GM21381 (cell line): ENCODE results near the gene NRG3.
"Not testable (repeated sequence)": the region's sequence is repeated elsewhere in the genome, so short reads cannot be mapped to it uniquely, and the experiment has no call there.

Source experiments
- ATAC-seq: cut with Tn5 transposase; IDR thresholded peaks from one replicate; pipeline ENCODE4 v1.9.1; 2021; ENCODE audit warnings: mild to moderate bottlenecking, moderate library complexity; ENCODE audit not compliant: unreplicated experiment

Gene NRG3

DNA sequence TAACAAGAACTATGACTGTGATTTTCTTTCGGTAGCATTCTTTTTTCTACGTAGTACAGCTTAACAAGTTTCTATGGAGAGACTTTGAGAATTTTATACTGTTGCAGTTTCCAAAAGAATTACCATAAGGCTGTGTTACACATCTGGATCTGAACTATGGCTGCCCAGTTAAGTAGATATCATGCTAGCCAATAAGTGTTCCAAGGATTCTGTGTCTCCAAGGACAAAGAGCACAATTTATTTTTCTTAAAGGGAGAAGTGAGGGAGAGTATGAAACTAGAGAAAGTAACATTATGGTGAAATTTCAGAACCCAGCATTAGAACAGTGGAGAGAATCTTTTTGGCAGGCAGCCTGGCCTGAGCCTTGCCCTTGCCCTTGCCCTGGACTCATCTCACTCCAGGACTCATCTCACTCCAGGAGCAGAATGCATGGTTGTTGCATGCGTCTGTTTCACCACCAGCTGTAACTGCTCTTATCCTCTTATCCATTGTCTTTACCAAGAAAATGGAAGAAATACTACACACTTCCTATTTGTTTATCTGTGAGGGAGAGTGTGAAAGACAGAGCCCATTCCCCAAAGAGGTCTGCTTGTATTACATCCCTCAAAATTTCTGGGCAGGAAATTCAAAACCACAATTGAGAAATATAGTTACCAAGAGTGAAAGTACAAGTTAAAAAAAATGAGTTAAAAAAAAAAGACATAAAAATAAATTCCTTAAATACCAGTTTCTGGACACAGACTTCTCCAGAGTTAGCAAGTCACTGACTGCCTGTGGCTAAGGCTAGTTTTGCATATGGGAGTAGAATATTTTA is 1067.5 kb downstream of the NRG3 start:
- ATAC-seq: no peak

DNA sequence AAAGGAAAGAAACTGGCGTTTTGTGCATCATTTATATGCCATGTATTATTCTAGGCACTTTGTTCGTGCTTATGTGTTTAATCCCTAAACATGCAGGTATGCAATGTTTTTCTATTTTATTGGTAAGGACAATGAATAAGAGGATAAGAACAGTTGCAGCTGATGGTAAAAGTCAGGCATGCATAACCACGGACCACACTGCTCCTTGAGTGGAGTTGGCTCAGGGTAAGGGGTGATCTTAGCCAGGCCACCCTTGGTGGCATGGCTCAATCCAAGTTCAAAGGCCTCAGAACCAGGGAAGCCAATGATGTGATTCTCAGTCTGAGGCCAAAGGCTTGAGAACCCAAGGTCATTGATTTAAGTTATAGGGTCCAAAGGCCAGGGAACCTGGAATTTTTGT is 1068.1 kb downstream of the NRG3 start:
- ATAC-seq: no peak

DNA sequence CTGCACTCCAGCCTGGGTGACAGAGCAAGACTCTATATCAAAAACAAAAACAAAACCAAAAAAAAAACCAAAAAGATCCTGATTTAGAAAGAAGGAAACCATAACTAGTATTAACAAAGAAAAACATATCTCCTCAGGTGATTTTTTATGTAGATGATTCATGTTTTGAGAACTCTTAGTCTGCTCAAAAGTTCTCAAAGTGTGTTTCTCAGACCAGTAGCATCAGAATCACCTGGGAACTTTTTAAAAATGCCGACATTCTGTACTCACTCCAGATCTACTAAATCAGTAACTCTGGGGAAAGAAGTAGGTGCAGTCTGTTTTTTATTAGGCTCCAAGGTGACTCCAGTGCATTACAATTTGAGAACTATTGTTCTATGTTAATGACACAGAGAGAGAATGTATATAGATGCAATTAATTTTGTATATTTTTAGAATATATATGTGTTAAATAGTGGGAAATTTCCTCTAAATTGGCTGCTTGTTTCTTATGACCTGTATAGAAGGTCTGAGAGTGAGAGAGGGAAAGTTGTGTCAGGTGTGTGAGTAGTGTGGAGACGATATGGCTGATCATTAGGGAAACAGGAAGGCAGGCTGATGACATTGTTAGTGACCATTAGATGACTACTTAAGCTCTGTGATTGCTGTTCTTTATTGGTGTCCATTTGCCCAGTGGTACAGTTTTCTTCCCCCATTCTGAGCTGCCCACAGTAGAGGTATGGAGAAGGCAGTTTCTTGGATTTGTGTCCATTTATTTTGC is 1075.0 kb downstream of the NRG3 start:
- ATAC-seq: no peak

DNA sequence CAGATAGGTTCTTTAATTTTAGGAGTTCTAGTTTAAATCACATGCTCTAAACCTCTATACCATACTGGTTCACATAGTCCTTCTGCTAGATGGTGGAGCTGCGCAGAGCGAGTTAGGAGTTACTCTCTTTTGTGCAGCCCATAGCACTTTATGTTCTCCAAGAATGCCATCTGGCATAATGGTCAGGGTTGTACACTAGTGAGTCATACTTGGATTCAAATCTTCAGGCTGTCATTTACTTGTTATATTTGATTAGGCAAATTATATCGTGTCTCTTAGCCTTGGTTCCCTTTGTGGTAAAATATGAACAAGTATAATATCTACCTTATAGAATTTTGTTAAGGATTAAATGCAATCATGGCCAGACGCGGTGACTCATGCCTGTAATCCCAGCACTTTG is 1078.3 kb downstream of the NRG3 start:
- ATAC-seq: no peak

DNA sequence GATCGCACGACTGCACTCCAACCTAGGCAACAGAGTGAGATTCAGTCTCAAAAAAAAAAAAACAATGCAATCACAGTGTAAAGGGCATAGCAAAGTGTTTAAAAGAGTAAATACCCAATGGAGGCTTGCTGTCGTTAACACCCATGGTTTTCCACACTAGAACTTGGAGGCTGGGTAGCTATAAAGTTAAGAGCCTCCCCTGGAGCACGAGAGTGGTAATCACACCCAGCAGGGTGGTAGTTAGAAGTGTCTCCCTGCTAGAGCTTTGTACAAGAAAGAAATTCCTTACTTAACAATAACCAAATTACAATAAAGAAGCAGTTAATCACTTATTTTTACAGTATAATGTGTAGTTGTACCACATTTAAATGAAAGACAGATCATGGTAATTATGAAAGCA is 1078.9 kb downstream of the NRG3 start:
- no peak for ATAC-seq

DNA sequence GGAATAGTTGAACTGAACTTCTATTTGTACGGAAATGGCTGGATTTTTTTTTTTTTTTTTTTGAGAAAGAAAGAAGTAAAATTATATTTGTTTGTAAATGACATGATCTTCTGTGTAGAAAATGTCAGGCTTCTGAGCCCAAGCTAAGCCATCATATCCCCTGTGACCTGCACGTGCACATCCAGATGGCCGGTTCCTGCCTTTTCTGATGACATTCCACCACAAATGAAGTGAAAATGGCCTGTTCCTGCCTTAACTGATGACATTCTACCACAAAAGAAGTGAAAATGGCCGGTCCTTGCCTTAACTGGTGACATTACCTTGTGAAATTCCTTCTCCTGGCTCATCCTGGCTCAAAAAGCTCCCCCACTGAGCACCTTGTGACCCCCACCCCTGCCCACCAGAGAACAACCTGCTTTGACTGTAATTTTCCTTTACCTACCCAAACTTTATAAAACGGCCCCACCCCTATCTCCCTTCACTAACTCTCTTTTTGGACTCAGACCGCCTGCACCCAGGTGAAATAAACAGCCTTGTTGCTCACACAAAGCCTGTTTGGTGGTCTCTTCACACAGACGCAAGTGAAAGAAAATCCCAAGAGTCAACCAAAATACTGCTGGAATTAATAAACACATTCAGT is 1085.5 kb downstream of the NRG3 start:
- ATAC-seq: not testable (repeated sequence)

DNA sequence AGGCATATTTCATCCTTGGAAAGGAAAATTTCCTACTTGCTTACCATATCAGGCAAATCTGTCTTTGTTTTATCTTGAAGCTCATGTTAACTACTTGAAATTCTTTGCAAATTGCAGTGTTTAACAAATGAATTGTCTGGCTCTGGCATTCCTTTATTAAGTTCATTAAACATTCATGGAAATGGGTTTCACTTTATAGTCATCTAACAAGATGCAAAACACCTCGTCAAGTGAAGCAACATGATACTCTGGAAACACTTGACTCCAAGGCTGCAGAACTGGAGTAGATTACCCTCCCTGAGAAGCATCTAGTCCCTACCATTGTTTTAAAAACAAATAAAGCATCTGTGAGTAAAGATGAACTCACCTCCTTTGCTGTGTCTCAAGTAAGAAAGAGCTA is 1086.9 kb downstream of the NRG3 start:
- no peak for ATAC-seq

DNA sequence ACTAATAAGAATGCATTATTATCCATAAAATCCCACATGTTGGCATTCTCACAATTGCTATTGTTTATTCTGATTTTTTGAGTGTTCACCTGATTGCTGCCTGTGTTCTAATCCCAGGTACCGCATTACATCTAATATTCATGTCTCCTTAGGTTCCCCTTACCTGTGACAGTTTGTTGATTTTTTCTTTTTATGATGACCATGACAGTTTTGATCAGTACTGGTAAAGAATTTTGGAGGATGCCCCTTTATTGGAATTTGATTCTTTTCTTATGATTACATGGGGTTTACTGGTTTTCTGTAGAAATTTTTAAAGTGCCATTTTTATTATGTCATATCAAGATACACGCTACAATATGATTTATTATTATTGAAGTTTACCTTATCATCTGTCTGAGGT is 1091.1 kb downstream of the NRG3 start:
- no peak for ATAC-seq

DNA sequence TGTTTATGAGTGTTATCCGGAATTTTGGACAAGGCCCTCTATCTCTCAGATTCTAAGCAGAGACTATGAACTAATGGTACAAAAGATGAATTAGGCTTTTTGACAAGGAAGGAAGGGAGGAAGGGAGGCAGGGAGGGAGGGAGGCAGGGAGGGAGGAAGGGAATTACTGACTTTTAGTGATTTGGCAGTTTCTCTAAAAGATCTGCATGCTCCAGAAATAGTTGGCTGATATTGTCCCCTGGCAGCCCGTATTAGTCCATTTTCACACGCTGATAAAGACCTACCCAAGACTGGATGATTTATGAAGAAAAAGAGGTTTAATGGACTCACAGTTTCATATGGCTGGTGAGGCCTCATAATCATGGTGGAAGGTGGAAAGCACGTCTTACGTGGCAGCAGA is 1093.5 kb downstream of the NRG3 start:
- ATAC-seq: no peak

DNA sequence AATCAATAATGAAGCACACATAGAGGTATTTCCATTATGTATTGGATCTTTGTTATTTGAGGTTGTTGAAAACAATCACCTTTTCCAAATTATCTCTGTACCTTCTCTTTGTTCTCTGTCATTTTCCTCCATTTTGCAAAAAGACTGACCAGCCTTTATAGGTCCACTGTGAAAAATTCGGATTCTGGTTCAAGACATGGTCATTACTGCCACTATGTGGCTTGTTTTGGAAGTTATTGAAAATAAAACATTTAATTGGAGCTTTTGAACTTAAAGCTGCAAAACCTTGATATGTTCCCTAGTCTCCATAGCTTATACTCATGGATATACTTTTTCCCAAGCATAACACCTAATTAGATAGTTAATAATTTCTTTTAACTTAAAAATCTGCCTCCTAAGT is 1094.4 kb downstream of the NRG3 start:
- no peak for ATAC-seq

DNA sequence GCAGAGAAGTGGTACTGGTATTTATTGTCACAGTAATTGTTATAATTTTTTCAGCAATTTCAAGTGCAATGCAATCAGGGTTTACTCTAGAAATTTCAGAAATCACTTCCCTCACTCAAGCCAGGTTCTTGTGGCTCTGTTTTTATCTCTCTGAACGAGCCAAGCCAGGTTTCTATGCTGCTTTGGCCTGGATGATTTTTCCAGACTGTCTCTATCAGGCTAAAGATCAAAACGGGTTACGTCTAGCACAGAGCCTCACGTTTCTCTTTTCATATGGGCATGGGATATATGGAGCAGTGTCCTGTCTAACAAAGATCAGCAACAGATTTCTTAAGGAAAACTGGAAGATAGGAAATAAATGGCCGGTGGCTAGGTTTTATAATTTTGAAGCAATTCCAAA is 1105.3 kb downstream of the NRG3 start:
- no peak for ATAC-seq

DNA sequence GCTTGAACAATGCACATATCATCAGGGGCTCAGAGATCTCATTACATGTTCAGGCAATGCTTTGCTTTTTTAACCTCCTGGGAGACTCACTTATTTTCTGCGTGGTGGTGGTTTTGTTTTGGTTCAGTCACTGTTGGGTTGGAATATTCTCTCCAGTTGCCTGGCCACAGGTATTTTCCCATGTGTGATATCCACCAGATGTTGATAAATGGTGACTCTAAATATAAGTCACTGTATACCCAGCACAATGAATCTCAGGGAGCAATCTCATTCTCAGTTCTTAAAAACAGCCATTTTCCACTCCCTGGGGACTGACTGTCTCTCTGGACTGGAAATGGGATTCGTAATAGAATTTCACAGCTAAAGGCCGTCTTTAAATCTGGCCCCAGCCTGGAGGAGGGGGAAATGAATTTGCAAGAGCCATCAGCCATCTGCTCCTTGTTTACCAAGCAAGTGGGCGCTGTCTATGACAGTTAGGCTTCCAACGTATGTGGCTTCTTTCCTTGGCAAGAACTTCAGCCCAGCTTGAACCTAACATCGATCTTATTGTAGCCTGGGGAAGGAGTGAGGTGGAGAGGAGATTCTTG is 1106.2 kb downstream of the NRG3 start:
- no peak for ATAC-seq

DNA sequence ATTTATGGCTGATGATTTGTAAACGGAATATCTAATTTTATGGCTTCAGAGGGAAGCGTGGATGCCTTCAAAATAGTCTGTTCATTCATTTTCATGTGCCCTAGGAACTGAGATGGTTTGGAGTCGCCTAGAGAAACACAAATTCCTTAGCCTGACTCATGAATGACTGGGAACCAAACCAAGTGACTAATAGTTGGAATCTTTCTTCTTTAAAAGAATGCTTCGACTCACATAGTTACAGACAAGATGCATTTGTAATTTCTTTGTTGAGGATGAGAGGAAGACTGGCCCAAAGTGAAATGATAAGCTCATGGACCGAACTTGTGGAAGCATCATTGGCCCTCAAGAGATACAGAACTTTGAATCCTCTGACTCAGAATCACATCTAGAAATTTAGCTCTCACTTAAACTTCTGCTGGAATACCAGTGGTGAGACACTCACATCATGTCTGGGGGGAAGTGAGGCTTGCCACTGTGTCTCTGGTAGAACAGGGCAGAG is 1107.2 kb downstream of the NRG3 start:
- ATAC-seq: no peak

DNA sequence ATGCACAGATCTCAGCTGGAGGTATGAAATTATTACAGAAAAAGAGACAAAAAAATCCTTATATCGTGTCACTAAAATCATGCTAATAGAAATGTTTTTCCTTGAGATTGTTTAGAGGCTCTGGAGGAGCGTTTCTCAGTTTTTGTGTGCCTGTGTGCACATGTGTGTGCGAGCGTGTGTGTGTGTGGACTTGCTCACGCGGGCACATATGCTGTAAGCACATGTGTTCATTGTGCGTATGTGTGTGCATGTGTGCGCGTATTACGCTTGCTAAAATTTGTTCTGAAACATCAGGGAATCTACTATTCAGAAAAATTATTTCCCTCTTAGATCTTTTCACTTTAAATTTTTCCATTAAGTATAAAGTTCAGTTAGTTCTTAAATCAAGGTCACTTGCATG is 1111.2 kb downstream of the NRG3 start:
- ATAC-seq: no peak

DNA sequence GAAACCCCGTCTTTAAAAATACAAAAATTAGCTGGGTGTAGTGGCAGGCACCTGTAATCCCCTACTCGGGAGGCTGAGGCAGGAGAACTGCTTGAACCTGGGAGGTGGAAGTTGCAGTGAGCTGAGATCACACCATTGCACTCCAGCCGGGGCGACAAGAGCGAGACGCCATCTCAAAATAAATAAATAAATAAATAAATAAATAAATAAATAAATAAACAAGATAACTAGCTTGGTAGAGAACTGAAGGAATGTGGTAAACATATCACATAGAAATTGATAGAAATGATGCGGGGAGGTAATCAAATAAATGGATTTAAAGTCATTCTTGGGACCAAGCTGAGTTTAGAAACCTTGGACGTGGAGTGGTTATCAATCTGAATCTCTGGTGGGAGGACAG is 1131.5 kb downstream of the NRG3 start:
- not testable (repeated sequence) for ATAC-seq

DNA sequence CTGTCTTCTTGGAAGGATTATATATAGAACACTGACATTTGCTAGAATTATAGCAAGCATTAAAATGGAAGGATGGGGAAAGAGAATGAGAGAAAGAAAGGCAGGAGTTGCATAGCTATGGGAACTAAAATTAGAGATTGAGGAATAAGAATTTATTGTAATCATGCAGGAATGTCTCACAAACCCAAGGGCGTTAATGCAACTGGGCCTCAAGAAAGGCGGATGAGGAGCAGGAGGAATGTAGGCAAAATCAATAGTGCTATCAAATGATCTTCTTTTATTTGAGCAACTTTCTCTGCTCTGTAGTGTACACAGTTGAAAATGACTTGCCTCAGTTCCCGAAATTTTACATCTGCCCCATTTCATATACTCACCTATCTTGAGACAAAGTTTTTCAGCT is 1132.5 kb downstream of the NRG3 start:
- no peak for ATAC-seq

DNA sequence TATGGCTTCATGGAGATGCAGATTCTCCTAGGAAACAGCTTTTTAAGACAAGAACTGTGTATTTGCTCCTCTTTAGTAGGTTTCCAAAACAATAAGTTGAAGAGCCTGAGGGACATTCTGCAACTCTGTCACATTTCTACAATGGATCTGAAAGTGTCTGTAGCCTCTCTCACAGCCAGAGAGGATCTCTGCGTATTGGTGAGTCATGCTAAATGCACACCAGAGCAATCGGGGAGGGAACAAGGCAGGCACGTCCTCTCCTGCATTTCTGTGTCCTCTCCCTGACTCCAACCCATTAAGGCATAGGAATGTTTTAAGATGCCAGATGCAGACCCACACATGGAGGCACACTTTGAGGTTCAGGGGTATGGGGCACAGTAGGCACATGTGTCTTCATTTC is 1137.9 kb downstream of the NRG3 start:
- ATAC-seq: no peak

DNA sequence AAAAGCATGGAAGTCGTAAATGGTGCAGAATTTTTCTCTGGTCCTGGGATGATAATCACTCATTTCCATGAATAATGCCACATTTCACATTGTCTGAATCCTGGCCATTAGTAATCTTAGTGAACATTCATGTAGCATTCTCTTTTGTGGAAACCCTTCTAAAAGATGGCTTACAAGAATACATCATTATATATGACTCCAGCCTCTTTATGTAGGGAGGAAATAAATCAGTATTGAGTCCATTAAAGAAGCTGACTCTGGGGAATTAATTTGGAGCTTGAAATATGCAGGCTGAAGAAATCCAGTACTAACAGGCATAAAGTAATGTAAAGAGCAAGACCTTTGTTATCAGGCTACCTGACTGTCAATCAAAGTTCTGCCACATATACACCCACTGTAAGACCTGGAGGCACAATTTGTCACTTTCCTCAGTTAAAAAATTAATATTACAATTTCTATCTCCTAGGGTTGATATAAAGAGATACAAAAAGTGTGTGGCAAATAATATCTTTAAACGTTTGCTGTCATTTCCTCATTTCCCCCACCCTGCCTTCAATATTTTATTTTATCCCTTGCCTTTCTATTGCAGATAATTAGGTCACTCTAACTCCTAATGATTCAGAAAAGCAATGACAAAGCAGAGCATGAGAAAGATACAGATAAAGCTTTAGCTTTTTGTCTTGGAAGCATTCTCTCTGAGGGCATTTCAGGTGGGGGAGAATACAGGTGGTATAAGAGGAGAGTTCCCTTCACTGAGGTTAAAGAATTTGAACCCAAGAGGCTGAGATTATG is 1142.3 kb downstream of the NRG3 start:
- ATAC-seq: no peak

DNA sequence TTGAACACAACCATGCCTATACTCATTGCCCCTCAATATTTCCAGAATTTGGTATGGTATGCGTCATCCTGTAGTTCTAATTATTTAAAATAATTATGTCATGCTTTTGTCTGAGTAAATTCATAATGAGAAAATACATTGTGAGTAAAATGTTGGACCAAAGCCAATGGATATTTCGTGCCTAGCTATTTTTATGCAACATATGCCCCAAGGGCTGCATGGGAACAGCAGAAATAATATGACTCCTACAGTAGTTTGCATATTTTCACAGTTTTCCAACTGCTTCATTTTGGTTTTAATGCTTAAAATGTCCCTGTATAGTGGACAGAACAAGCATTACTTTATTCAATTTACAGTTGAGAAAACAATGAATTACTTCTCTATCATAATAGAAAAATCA is 1148.7 kb downstream of the NRG3 start:
- no peak for ATAC-seq
